NCI-H1694 (cell line): ENCODE results near the gene HS2ST1.
A peak's percentile ranks its signal among the peaks of the same experiment; 100 is the strongest.
"Not testable (repeated sequence)": the region's sequence is repeated elsewhere in the genome, so short reads cannot be mapped to it uniquely, and the experiment has no call there.

Experiments
- DNase-seq: peaks from one replicate; lab custom pipeline; 2025; lab: John Stamatoyannopoulos, UW

HS2ST1 gene

DNA sequence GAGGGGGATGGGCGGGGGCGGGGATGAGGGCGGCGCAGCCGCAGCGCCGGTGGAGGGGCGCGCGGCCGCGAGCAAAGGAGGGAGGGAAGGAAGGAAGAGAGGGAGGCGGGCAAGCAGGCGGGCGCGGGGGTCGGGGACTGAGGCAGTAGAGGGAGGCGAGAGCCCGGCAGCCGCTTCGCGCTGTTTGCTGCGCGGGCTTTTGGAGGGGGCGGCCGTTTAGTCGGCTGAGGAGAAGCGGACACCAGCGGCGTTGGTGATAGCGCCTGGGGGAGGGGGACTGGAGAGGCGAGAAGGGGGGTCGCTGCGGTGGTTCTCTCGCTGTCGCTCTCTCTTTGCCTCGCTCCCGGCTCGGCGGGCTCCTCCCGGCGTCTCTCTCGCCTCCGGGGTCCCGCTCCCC, at the start of gene HS2ST1:
Gene HS2ST1 (plus strand): TSS at position 35 of the 397 bp plus-strand sequence.
- no peak for DNase-seq

GRCh38 chr1:86865973-86866637, 48.3 kb upstream of the HS2ST1 start:
- DNase-seq: no peak

DNA sequence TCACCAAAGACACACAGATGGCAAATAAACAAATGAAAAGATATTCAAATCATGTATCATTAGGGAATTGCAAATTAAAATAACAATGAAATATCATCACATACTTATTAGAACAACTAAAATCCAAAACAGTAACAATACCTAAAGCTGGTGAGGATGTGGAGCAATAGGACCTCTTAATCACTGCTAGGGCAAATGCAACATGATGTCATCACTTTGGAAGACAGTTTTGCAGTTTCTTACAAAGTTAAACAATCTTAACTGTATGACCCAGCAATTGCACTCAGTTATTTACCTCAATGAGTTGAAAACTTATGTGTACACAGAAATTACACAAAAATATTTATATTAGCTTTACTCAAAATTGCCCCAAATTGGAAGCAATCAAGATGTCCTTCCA, 47.8 kb upstream of the HS2ST1 start:
- DNase-seq: no peak

DNA sequence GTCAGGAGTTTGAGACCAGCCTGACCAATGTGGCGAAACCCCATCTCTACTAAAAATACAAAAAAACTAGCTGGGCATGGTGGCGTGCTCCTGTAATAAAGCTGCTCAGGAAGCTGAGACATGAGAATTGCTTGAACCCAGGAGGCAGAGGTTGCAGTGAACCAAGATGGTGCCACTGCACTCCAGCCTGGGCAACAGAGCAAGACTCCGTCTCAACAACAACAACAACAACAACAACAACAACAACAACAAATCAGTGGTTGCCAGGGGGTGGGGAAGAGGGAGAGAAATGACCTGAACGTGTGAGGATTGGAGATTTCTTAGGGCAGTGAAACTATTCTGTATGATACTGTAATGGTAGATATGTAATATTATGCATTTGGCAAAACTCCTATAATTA, 47.2 kb upstream of the HS2ST1 start:
- not testable (repeated sequence) for DNase-seq

DNA sequence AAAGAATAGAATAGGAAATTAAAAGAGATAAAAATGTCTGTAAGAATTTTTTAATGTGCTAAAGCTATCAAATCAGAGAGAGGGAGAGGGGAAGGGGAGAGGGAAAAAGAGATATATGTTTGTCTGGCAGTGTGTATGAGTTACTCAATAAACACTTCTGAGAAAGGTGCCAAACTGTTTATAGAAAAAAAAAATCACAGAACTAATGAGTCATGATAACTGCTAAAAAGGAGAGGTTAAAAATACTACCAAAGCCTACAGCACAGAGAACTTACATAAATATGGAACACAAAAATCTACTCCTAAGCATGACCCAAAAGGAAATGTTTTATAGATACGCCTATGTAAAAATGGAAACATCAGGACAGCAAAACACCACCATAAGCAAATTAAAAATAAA, 46.0 kb upstream of the HS2ST1 start:
- DNase-seq: no peak

DNA sequence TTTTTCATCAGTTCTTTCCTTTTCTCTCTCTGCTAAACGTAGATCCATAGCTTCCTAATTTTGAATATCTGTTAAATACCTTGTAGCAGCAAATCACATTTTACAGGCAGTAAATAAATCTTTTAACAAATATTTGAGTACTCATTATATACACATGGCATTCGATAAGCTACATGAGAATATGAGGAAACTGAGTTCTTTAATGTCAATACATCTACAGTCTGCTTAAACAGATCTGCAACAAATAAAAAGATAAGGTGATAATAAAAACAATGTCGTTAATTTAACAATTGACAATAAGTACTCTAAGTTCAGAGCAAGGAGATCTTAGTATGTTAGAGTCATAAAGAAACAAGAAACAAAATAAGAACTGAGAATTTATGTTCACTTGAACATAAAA, 43.4 kb upstream of the HS2ST1 start:
- DNase-seq: no peak

DNA sequence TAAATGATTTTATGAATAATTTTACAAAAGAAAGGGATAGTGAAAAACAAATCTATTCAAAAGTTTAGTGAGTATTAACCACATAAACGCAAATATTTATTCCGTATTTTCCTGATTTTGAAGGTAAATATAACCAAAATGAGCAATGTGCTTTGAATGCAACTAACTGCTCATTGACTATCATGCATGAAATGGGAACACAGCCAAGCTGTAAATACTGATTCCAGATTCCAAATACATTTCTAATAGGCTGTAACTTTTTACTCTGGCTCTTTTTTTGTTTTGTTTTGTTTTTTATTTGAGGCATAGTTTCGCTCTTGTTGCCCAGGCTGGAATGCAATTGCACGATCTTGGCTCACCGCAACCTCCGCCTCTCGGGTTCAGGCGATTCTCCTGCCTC, 42.3 kb upstream of the HS2ST1 start:
- DNase-seq: peak; percentile 25

DNA sequence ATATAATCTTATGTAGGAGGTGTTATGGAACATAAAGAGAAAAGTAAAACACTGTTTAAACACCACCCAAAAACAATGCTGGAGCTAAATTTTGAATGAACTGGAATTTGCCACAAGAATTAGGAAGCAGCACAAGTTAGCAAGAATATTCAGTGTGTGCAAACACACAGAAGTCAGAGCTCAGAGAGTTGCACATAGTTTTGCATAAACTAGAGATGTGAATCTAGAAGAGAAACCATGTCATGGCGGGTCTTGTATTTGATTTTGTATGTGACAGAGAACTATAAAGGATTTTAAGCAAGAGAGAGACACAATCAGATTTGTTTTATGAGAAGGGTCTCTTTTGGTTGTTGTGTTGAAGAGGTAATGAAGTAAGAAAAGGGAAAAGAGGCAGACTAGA, 38.7 kb upstream of the HS2ST1 start:
- no peak for DNase-seq

DNA sequence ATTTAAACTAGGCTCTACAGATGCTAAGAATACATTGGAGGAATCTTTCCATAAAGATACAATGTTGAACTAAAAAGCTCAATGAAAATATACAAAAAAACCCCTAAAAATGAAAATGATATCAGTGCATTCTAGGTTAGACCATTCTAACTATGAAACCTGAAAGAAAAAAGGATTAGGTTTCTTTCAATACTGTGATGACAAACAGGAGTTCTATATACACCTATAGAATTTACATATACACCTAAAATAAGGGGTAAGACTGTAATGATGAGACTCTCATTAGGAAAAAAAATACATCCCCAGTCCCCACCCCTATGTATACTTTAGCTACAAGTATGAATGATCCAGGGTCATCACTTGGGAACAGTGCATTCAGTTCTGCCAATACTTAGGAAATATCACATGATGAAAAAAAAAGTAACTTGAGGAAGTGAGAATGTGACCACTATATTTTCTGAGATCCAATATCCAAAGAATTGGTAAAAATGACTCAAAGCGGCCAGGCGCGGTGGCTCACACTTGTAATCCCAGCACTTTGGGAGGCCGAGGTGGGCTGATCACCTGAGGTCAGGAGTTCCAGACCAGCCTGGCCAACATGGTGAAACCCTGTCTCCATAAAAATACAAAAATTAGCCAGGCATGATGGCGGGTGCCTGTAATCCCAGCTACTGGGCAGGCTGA, 26.8 kb upstream of the HS2ST1 start:
- DNase-seq: no peak

DNA sequence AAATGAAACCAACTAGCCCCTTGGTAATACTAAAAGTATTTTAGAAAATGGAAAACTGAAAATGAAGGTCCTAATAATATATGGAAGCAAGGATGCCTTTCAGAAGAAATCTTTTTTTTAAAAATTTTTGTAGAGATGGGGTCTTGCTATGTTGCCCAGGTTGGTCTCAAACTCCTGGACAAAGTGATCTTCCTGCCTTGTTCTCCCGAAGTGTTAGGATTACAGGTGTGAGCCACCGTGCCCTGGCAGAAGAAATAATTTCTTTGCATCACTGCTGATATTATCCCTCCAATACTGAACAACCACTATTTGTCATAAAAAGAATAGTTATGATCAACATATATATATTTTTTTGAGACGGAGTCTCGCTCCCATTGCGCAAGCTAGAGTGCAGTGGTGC, 26.1 kb upstream of the HS2ST1 start:
- DNase-seq: no peak

- not testable (repeated sequence) for DNase-seq
Measured at GRCh38 chr1:86899401-86899800, 15.0 kb upstream of the HS2ST1 start.

DNA sequence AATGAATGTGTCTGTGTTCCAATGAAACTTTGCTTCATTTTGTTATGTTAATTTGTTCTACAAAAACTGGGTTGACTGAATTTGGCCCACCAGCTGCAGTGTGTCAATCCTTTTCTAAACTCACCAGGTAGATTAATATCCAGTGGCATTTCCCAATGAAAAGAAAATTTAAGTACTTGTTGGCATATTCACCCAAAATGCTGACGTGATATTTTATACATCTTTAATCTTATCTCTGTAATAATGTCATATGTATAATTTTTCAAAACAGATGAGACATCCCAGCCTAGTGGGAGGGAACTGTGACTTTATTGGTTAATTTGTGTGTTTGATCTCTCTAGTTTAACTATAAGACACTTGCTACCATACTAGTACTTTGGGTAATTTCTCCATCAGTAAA, 8.6 kb upstream of the HS2ST1 start:
- no peak for DNase-seq

- no peak for DNase-seq
Measured at GRCh38 chr1:86906419-86906818, 8.0 kb upstream of the HS2ST1 start.

- no peak for DNase-seq
Measured at GRCh38 chr1:86912281-86912900, 2.0 kb upstream of the HS2ST1 start.

DNA sequence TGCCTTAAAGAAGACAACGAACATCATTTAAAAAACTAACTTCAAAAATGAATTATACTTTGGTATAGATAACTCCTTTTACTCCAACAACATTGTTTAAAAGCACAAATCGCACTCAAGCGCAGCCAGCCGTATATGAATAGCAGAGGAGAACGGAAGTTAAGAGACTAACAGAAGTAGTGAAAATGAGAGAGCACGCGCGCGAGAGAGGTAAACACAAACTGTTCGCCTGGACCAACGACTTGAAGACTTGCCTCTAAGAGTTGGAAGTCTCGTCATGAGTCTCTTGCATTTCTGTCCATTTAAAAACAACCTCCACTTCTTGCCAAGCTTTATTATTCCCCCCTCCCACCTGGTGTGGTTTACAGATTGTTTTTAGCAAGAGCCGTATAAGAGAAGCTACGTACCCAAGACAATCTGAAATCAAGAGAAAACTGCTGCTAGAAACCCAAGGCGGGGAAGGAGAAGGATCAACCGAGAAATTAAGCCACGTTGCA, 988 bp upstream of the HS2ST1 start:
- DNase-seq: no peak

- DNase-seq: peak; percentile 100
Measured at GRCh38 chr1:86913896-86914600, 387 bp upstream of the HS2ST1 start, which contains the start of gene SELENOF. Gene SELENOF (minus strand): TSS chr1:86914126. CDS start chr1:86914111, 15 bp downstream.

- peak; percentile 26 for DNase-seq
Measured at GRCh38 chr1:86914998-86915736, 732 bp downstream of the HS2ST1 start.

GRCh38 chr1:86915737-86916235, 1.4 kb downstream of the HS2ST1 start:
- DNase-seq: no peak

GRCh38 chr1:86916752-86917151, 2.3 kb downstream of the HS2ST1 start:
- DNase-seq: no peak

DNA sequence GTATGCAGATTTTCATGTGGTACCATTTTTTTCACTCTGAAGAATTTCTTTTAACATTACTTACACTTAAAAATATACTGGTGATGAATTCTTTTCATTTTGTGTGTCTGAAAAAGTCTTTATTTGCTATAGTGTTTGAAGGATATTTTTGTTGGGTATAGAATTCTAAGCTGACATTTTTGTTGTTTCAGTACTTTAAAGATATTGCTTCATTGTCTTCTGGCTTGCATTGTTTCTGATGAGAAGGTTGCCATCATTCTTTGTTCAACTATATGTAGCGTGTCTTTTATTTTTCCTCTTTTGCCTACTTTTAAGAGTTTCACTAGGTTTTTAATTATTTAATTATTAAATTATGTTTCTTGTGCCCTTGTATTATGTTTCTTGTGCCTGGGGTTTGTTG, 8.0 kb downstream of the HS2ST1 start:
- DNase-seq: no peak

DNA sequence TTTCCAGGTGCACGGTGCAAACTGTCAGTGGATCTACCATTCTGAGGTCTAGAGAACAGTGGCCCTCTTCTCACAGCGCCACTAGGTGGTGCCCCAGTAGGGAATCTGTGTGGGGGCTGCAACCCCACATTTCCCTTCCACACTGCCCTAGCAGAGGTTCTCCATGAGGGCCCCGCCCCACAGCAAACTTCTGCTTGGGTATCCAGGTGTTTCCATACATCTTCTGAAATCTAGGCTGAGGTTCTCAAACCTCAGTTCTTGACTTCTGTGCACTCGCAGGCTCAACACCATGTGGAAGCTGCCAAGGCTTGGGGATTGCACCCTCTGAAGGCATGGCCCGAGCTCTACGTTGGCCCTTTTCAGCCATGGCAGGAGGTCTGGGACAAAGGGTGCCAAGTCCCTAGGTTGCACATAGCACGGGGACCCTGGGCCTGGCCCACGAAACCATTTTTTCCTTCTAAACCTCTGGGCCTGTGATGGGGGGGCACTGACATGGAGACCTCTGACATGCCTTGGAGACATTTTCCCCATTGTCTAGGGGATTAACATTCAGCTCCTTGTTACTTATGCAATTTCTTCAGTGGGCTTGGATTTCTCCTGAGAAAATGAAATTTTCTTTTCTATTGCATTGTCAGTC, 10.0 kb downstream of the HS2ST1 start:
- no peak for DNase-seq
